Glutamatergic neuron (in vitro differentiated cells): ENCODE results near the gene TSPAN12. TPM values are rescaled to one million over a fixed set of nuclear protein-coding genes. Genes with fewer than 3 reads are reported as not detected.

Experiments
- DNase-seq: peaks from one replicate; pipeline ENCODE4 v3.0.0; 2022
- H3K27ac Mint-ChIP-seq: one replicate; pipeline ENCODE4 v1.8.0; 2020; ENCODE audit warnings: mild to moderate bottlenecking, mixed read lengths, inconsistent platforms; ENCODE audit not compliant: unreplicated experiment
- H3K27me3 Mint-ChIP-seq: one replicate; pipeline ENCODE4 v1.8.0; 2020; ENCODE audit warnings: mild to moderate bottlenecking, moderate library complexity, mixed read lengths, inconsistent platforms; ENCODE audit not compliant: unreplicated experiment
- H3K36me3 Mint-ChIP-seq: one replicate; pipeline ENCODE4 v1.8.0; 2020; ENCODE audit warnings: mild to moderate bottlenecking, mixed read lengths, inconsistent platforms; ENCODE audit not compliant: unreplicated experiment
- H3K4me1 Mint-ChIP-seq: one replicate; pipeline ENCODE4 v1.8.0; 2020; ENCODE audit warnings: mild to moderate bottlenecking, low read depth, mixed read lengths, inconsistent platforms; ENCODE audit not compliant: unreplicated experiment
- H3K4me3 Mint-ChIP-seq: one replicate; pipeline ENCODE4 v1.8.0; 2020; ENCODE audit warnings: mild to moderate bottlenecking, mixed read lengths, inconsistent platforms; ENCODE audit not compliant: unreplicated experiment
- H3K9me3 Mint-ChIP-seq: one replicate; pipeline ENCODE4 v1.8.0; 2020; ENCODE audit warnings: mild to moderate bottlenecking, moderate library complexity, mixed read lengths, inconsistent platforms; ENCODE audit not compliant: unreplicated experiment
- CTCF ChIP-seq: fragments of 200-600 bp; sonication (generic); IDR thresholded peaks from one replicate; pipeline ENCODE4 v1.5.0; 2021; ENCODE audit not compliant: partially characterized antibody, unreplicated experiment
- total RNA-seq: library from RNA; stranded (reverse); fragmentation: NEBNext Ultra II Directional; extraction: Animal tissue kit (Norgen Biotek cat#: 25700); gene quantifications from one replicate; pipeline ENCODE4 v1.2.1, GENCODE V29; 2021; ENCODE audit not compliant: unreplicated experiment

TSPAN12 gene
- total RNA-seq, 1 donor from 2014 or later, result 6.0 TPM

- no peak for TF ChIP-seq CTCF
- Mint-ChIP-seq H3K36me3 (no peaks in the 10 kb centered on the region), H3K9me3 (peaks cover 8% of the 10 kb centered on the region), H3K27me3 (peaks cover 2% of the 10 kb centered on the region), H3K4me1 (peaks cover 27% of the 10 kb centered on the region), H3K27ac (no peak overlapping the region), H3K4me3 (no peak overlapping the region)
- DNase-seq, result no peak
These were observed 2.2 kb upstream of the TSPAN12 start for GRCh38 chr7:120860156-120860555.

- H3K4me3 Mint-ChIP-seq, result no peak overlapping the region
- H3K9me3 Mint-ChIP-seq, result peaks cover 8% of the 10 kb centered on the region
- H3K4me1 Mint-ChIP-seq, result peaks cover 22% of the 10 kb centered on the region
- H3K27me3 Mint-ChIP-seq, result peaks cover 2% of the 10 kb centered on the region
- no peaks in the 10 kb centered on the region for H3K36me3 Mint-ChIP-seq
- DNase-seq, result no peak
- TF ChIP-seq CTCF, result no peak
- H3K27ac Mint-ChIP-seq, result no peak overlapping the region
These were observed 1.5 kb upstream of the TSPAN12 start for GRCh38 chr7:120859459-120859858.

GRCh38 chr7:120856621-120857352 is 1.2 kb downstream of the TSPAN12 start:
- peak overlapping the region; percentile 85 for H3K27ac Mint-ChIP-seq
- peaks cover 2% of the 10 kb centered on the region for H3K27me3 Mint-ChIP-seq
- peaks cover 8% of the 10 kb centered on the region for H3K4me1 Mint-ChIP-seq
- H3K4me3 Mint-ChIP-seq, result peak overlapping the region; percentile 96
- H3K9me3 Mint-ChIP-seq, result peaks cover 8% of the 10 kb centered on the region
- peak; percentile 74 for DNase-seq
- H3K36me3 Mint-ChIP-seq, result no peaks in the 10 kb centered on the region
- no peak for TF ChIP-seq CTCF

GRCh38 chr7:120856198-120856597 is 1.7 kb downstream of the TSPAN12 start:
- TF ChIP-seq CTCF, result no peak
- peaks cover 2% of the 10 kb centered on the region for H3K27me3 Mint-ChIP-seq
- H3K27ac Mint-ChIP-seq, result peak overlapping the region; percentile 49
- no peaks in the 10 kb centered on the region for H3K36me3 Mint-ChIP-seq
- peaks cover 8% of the 10 kb centered on the region for H3K4me1 Mint-ChIP-seq
- H3K4me3 Mint-ChIP-seq, result peak overlapping the region; percentile 96
- no peak for DNase-seq
- peaks cover 8% of the 10 kb centered on the region for H3K9me3 Mint-ChIP-seq

- no peak overlapping the region for H3K27ac Mint-ChIP-seq
- peaks cover 5% of the 10 kb centered on the region for H3K9me3 Mint-ChIP-seq
These were observed 5.2 kb downstream of the TSPAN12 start for GRCh38 chr7:120852700-120853099.

More at GRCh38 chr7:120852700-120853099, 5.2 kb downstream of the TSPAN12 start:
- no peak for TF ChIP-seq CTCF
- Mint-ChIP-seq H3K27me3 (peaks cover 3% of the 10 kb centered on the region), H3K4me1 (peaks cover 8% of the 10 kb centered on the region), H3K36me3 (no peaks in the 10 kb centered on the region), H3K4me3 (no peak overlapping the region)
- DNase-seq, result no peak
